ENCODE data around the gene PFDN4.

DNA sequence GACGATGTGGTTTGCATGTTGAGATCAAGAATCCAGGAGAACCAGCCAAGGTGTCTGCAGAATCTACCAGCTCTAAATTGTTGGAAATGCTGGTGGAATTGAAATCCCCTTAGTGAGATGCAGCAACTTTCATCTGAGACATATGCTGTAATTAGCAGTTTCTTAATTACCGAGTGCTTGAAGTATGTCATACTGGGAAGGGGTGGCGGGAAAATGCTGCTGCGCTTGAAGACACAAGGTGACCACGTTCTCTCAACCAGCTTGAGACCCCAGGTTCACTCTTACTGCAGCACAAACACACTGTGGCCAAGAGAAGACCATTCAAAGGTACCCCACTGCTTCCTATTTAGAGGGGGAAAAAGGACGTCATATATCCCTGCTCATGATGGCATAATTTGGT is 59.0 kb downstream of the PFDN4 start:
- TF ChIP-seq, protein P1, sequence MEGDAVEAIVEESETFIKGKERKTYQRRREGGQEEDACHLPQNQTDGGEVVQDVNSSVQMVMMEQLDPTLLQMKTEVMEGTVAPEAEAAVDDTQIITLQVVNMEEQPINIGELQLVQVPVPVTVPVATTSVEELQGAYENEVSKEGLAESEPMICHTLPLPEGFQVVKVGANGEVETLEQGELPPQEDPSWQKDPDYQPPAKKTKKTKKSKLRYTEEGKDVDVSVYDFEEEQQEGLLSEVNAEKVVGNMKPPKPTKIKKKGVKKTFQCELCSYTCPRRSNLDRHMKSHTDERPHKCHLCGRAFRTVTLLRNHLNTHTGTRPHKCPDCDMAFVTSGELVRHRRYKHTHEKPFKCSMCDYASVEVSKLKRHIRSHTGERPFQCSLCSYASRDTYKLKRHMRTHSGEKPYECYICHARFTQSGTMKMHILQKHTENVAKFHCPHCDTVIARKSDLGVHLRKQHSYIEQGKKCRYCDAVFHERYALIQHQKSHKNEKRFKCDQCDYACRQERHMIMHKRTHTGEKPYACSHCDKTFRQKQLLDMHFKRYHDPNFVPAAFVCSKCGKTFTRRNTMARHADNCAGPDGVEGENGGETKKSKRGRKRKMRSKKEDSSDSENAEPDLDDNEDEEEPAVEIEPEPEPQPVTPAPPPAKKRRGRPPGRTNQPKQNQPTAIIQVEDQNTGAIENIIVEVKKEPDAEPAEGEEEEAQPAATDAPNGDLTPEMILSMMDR (IDR thresholded peaks at IDR 0.05): no peak
- TF ChIP-seq POLR2AphosphoS5 (IDR thresholded peaks at IDR 0.05): no peak
- TF ChIP-seq POLR2A (IDR thresholded peaks at IDR 0.05): no peak

Data from breast epithelium (tissue), 3 donors.